Retinal pigment epithelial cell (primary cell): Measurements from ENCODE around the gene RNF31.

ENCODE experiments used
- DNase-seq: peaks from one replicate; pipeline ENCODE4 v3.0.0-alpha.2; 2010; ENCODE audit warnings: low read depth
- H3K4me3 ChIP-seq: 2 replicates; pipeline ENCODE4 v1.5.1; 2011; ENCODE audit warnings: mild to moderate bottlenecking, low read length, control low read depth, moderate library complexity
- TF ChIP-seq, protein P1 (sequence below): conservative IDR thresholded peaks from 2 replicates; pipeline ENCODE4 v1.5.1; 2011; ENCODE audit warnings: low read depth, low read length, control low read depth, inconsistent platforms

Gene RNF31

GRCh38 chr14:24151404-24152080 lies 4.2 kb downstream of the RNF31 start:
- no peak for DNase-seq
- no peak overlapping the region for H3K4me3 ChIP-seq
- TF ChIP-seq, protein P1, sequence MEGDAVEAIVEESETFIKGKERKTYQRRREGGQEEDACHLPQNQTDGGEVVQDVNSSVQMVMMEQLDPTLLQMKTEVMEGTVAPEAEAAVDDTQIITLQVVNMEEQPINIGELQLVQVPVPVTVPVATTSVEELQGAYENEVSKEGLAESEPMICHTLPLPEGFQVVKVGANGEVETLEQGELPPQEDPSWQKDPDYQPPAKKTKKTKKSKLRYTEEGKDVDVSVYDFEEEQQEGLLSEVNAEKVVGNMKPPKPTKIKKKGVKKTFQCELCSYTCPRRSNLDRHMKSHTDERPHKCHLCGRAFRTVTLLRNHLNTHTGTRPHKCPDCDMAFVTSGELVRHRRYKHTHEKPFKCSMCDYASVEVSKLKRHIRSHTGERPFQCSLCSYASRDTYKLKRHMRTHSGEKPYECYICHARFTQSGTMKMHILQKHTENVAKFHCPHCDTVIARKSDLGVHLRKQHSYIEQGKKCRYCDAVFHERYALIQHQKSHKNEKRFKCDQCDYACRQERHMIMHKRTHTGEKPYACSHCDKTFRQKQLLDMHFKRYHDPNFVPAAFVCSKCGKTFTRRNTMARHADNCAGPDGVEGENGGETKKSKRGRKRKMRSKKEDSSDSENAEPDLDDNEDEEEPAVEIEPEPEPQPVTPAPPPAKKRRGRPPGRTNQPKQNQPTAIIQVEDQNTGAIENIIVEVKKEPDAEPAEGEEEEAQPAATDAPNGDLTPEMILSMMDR = no peak

- no peak for DNase-seq
- H3K4me3 ChIP-seq = no peak overlapping the region
- TF ChIP-seq, protein P1 = no peak
These were observed 7.8 kb downstream of the RNF31 start for GRCh38 chr14:24155100-24155499.

DNA sequence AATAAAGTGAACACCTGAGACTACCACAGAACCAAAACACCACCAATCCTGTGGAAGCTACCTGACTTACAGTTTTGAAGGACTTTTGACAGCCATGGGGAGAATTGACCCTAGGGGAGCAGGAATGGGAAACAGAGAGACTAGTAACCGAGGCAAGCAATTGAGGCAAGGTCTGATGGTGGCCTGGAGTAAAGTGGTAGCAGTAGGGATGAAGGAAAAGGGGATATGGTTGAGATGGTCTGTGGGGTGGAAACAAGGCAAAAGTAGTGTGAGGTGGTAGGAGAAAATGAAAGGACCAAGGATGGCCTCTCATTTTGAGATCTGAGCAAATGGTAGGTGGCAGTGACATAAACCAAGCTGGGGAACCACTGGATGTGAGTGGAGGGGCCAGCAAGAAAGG lies 9.5 kb downstream of the RNF31 start:
- H3K4me3 ChIP-seq = no peak overlapping the region
- no peak for DNase-seq
- TF ChIP-seq, protein P1 = no peak

DNA sequence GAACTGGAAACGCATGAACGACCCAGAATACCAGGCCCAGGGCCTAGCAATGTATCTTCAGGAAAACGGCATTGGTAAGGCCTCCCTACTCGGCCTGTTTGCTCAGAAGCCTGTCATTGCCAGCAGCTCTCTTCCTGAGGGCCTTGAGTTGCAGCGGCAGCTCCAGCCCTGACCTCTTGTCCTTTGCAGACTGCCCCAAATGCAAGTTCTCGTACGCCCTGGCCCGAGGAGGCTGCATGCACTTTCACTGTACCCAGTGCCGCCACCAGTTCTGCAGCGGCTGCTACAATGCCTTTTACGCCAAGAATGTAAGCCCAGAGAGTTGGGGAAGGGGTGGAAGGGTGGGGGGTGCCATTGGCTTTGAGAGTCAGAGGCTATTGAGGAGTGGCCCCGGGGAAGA lies 10.0 kb downstream of the RNF31 start:
- TF ChIP-seq, protein P1 = no peak
- DNase-seq = no peak
- H3K4me3 ChIP-seq = no peak overlapping the region

DNA sequence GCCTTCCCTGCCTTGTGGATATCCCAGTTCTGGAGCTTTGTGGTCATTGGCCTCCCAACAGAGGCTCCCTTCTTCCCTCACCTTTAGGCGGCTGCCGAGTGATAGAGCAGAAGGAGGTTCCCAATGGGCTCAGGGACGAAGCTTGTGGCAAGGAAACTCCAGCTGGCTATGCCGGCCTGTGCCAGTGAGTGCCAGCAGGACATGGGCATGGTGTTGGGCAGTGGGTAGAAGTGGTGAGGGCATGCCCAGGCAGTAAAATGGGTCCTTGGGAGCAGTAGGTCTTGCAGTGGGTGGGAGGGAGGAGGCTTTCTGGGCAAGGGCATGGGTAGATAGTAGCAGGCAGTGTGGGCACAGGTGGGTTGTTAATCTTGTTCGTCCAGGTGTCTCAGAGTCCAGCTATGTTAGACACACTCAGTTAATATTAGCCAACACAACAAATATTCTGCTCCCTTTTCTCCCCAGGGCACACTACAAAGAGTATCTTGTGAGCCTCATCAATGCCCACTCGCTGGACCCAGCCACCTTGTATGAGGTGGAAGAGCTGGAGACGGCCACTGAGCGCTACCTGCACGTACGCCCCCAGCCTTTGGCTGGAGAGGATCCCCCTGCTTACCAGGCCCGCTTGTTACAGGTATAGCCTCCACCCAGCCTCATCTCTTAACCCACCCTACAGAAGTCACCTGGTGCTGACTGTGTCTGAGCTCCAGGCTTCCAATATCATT lies 12.6 kb downstream of the RNF31 start:
- TF ChIP-seq, protein P1 = no peak
- H3K4me3 ChIP-seq = no peak overlapping the region

GRCh38 chr14:24160499-24160849 lies 13.2 kb downstream of the RNF31 start:
- TF ChIP-seq, protein P1 = no peak
- H3K4me3 ChIP-seq = no peak overlapping the region
- DNase-seq = no peak

More for the DNA sequence above, 12.6 kb downstream of the RNF31 start:
- DNase-seq = no peak
